Measurements from ENCODE around the gene COG5.
A peak's percentile ranks its signal among the peaks of the same experiment; 100 is the strongest.
"Not testable (repeated sequence)": the region's sequence is repeated elsewhere in the genome, so short reads cannot be mapped to it uniquely, and the experiment has no call there.

The COG5 gene

DNA sequence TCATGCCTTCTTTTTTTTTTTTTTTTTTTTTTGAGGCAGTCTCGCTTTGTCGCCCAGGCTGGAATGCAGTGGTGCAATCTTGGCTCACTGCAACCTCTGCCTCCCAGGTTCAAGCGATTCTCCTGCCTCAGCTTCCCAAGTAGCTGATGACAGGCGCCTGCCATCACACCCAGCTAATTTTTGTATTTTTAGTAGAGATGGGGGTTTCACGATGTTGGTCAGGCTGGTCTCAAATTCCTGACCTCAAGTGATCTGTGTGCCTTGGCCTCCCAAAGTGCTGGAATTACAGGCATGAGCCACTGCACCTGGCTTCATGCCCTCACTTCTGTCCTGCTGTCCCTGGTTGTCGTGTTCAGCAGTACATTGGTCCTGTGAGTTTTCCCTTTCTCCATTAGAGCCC is 342.9 kb downstream of the COG5 start:
- not testable (repeated sequence) for DNase-seq (ENCODE audit: low read depth)

DNA sequence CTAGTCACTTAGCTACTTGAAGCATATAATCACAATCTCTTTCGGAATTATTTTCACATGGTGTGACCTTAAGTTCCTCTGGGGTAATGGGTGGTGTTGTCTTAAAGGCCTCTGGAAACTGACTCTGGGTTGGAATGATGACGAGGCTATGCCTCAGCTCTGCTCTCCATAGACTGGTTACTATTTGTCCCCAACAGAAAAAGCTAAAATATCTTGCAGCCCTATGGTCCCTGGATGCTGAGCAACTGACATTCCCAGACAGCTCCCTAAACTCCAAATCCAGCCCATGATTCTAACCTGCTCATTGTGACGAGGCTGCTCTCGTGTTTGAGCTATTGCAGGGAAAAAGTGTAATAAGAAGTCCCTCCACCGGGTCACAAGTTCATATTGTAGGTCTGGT is 343.4 kb downstream of the COG5 start:
- DNase-seq (ENCODE audit: low read depth) = no peak

DNA sequence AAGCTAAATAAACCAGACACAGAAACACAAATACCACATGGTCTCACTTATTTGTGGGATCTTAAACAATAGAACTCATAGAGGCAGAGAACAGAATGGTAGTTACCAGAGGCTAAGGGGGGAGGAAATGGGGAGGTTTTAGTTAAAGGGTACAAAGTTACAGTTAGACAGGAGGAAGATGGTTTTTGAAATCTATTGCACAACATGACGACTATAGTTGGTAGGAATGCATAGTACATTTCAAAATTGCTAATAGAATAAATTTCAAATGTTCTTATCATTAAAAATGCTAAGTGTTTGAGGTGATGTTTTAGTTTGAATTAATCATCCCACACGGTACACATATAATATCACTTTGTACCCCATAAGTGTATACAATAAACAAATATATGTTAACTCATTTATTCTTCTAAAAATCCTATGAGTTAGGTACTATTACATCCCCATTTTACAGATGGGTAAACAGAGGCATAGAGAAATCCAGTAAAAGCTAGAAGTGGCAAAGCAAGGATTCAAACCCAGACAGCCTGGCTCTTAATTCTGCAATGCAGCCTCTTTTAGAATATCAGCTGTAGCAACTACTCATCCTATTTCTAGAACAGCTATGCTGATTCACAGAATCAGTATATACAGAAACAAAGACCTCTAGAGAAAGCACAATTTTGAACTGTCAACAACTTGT is 344.0 kb downstream of the COG5 start:
- no peak for DNase-seq (ENCODE audit: low read depth)

DNA sequence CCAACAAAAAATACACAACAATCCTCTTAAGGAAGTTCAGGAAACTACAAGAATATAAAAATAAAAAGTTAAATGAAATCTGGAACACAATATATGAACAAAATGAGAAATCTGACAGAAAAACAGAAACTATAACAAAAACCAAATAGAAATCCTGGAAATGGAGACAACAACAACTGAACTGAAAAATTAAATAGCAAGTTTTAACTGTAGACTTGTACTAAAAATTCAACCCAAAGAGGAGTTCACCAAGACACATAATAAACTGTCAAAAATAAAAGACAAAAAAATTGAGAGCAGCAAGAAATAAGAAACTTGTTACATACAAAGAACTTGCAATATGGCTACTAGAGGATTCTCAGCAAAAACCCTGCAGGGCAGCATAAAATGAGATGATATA is 349.8 kb downstream of the COG5 start:
- no peak for DNase-seq (ENCODE audit: low read depth)

DNA sequence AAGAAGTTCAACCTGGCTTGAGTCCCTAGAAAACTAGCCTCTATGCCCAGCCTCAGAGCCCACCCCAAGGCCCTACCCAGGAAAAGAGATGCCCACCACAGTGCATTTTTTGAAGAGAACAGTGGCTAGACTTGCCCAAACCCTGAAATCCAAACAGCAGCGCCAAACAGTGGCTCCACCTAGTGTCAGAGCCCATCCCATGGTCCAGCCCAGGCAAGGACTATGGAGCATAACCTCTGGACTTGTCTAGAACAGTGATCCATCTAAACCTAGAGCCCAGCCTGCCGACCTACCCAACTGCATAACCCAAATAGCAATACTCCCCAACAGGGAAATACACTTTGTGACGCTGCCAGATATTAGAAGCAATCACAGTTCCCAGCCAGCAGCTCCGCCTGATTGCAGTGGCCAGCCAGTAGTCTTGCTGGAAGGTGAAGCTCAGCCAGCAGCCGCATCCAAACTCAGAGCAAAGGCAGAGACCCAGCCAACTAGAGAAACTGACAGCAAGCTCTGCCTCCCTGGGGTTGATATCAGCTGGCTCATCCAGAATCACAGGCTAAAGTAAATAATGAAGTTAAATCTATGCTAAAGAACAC is 350.4 kb downstream of the COG5 start:
- no peak for DNase-seq (ENCODE audit: low read depth)

DNA sequence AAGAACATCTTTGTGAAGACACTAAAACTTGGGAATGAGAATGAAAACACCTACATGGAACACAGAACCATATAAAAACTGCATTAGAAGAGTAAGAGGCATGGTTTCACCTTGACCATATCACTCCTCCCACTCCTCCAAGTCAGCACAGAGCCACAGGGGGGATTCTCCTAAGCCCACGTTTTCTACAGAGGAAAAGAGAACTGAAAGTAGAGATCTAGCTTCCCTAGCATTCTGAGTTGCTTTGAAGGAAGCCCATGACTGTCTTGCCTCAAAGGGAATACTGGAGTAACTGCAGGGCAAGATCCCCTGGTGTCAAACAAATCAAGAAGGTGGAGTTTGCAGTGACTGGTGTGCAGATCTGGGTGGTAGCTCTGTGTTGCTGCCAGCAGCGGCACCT is 351.0 kb downstream of the COG5 start:
- no peak for DNase-seq (ENCODE audit: low read depth)

DNA sequence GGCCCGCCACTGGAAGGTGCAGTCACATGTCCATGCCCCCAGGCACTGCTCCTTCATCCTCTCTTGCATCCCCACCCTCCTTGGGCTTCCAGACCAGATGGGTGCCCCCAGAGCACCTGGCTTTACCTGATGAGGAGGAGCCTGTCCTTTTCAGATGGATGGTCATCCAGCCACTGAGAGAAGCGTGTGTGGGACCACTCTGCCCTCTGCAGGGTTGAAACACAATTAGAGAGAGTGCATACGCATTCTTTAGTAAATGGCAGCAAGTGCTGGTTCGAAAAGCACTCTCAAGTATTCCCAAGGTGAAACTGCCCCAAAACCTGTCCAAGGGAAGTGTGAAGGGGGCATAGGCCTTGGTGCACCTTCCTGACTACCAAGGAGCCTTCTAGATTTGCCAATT is 353.3 kb downstream of the COG5 start:
- no peak for DNase-seq (ENCODE audit: low read depth)

DNA sequence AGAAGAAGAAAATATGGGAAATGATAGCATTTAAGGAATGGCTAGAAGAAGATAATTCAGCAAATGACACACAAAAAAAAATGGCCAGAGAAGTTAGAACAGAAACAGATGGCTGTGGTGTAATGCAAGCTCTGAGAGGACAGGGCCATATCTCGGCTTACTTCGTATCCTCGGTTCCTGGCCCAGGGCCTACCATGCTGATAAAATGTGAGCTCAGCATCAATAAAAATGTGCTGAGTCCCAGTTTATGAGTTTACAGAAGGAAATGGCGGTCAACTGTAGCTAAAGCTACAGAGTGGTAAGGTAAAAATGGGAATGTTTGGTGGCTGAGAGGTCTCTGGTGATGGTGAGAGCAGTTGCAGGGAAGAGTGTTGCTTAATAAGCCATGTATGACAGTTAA is 354.2 kb downstream of the COG5 start:
- DNase-seq (ENCODE audit: low read depth) = no peak

DNA sequence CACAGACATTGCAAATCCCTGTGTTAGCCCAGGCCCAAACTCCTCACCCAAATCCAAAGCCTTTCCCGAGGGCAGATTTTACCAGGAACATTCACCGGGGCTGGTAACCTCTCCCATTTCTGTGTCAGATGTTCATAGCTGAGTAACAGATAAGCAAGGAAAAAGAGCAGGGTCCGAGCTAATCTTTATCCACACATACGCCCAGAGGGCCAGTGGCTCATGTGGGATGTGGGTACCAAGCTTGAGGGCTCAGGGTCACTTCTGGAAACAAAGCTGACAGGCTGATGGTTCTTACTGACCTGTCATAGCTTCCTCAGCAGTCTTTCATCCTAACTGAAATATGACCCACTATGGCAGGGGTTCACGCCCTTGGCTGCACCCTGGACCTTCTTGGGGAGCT is 355.2 kb downstream of the COG5 start:
- no peak for DNase-seq (ENCODE audit: low read depth)

DNA sequence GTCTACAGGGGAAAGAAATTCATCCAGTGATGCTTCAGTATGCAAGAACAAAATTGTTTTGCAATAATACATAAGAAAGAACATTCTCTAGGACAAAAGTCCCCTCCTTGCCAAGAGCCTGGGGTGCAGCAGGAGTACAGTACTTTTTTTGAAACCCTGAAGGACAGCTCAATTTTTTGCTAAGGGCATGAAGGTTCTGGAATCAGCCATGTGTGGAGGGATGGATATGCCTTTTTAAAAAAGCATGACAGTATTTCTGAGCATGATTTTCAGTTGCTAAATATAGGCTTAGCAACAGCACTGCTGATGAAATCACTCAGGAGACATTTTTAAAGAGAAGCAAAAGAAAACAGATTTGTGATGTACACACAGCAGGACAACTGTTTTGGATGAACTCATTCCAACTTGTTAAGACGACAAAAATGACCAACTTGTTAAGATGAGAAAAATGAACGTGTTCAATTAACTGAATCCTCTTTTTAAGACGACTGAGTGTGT is 355.6 kb downstream of the COG5 start:
- DNase-seq (ENCODE audit: low read depth) = peak; percentile 38

DNA sequence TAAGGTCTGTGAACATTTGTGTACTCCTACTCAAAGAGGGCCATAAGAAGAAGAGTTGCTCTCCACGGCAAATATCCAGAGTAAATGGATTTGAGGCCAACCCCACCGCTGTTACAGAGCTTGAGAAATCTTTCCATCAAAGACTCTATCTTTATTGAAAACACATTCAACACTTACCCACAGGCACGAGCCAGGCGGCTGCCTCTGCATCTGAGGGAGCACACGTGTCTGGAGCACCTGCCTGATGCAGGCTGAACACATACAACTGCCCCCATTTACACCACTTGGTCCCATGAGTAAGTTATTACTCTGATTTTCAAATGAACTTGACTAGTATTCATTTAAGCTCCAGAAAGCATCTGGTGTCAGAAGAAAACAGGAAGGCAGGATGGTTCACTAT is 356.3 kb downstream of the COG5 start:
- no peak for DNase-seq (ENCODE audit: low read depth)

DNA sequence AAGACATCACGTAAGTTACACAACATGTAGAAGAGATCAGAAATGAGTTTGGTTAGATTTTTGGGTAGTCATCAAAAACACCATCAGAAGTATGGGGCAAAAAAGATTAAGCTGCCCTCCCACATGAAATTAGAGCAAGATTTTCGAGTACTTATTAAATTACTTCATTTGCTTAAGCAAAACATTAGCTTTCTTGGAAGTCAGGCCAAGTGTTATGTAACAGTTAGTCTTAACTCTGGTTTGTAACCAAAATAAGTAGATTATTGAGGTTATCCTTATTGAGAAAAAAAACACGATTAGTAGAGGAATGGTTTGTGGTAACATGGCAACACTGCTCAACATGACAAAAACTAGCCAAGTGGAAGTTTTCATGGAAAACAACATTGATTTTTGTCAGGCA is 357.0 kb downstream of the COG5 start:
- DNase-seq (ENCODE audit: low read depth) = no peak

DNA sequence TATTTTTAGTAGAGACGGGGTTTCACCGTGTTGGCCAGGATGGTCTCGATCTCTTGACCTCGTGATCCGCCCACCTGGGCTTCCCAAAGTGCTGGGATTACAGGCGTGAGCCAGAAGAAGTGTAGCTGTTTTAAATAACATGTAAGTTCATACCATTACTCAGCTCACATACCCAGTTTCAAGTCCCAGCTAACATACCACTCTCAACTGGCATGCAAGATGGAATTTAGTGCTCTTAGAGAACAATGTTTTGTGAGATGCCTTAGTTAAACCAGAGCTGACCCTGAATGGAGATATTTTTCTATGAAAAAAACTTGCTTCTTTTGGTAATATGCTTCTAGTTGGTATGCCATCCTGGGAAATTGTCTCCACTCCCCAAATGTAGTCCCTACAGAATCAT is 357.6 kb downstream of the COG5 start:
- no peak for DNase-seq (ENCODE audit: low read depth)

DNA sequence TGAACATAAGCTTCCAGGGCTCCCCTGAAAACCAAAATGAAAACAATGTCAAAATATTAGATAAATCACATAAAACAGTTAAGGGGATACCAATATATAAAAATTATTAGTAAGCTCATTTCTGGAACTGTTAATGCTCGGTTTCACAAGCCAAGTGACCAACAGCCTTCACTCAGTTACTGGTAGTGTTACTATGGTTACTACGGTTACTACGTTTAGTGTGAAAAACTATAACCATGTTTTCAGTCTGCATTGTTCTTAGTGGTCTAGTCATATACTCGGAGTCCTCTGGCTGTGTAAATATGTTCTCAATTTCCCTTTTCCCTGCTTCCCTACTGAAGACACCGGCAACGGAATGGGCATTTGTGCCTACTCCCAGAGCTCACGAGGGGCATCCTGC is 360.1 kb downstream of the COG5 start:
- DNase-seq (ENCODE audit: low read depth) = no peak

DNA sequence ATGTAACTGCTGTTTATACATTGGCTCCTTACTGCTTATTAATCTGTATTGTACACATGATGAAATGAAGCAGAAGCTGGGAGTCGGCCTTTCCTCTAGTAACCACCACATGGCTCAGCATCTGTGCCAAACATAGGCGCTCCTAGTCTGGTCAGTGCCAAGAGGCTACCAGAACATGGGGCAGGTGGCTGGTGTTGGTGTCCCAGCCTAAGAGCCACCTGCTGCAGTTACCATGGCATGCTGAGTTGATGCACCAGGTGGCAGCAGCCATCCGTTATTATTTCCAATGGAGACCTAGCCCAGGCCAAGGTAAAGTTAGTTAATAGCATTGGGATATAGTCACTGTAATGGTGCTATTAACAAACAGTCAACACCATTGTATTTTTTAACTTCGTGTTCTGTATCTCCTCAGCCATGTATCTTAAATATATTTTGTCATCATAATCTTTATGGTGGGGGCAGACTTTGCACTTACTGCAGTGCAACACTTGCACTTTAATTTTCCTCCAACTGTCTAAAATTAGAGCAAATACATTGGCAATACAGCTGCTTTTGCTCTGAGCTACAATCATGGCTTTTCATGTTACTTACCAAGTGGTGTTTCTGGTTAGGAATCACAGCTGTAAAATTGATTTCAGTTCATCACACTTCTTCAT is 361.8 kb downstream of the COG5 start:
- DNase-seq (ENCODE audit: low read depth) = no peak

DNA sequence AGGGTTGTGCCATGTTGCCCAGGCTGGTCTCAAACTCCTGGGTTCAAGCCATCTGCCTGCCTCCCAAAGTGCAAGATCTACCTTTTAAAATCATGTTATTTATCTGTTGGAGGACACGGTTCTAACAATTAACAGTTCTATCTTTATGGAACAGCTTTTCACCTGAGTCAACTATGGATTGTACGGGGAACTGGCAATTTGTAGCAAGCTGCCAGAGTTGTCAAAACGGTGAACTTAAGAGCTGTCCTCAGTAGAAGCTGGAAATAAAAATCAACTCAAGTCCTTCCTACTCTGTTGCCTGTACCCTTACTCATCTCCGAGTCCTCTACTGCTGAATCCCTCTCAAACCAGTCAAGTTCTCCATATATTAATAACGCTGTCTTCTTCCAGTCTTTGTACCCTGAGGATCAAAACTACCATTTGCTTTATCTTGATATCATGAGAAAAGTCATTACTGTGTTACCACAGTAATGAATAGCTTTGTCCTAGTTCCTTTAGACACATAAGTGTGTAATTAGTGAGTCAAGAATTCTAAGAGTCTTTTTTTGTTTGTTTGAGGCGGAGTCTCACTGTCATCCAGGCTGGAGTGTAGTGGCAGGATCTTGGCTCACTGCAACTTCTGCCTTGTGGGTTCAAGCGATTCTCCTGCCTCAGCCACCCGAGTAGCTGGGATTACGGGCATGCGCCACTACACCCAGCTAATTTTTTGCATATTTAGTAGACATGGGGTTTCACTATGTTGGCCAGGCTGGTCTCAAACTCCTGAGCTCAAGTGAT is 366.7 kb downstream of the COG5 start:
- DNase-seq (ENCODE audit: low read depth) = no peak

DNA sequence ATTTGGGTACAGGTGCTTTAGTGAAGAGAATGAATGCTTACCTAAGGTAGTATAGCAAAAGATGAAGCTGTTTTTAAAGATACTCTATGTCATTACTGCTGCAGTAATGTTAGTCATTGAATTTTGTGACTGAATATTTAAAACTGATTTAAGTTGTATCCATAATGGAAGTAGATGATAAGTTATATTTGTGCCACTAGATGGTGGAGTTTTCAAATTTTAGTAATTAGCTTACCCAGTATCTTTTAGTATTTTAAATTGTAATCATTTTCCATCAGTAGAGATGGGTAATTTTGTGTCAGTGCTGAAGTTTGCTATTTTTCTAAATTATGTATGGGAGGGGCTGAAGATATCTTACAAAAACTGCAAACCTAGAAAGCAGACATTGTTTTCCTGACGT is 369.7 kb downstream of the COG5 start:
- DNase-seq (ENCODE audit: low read depth) = no peak

DNA sequence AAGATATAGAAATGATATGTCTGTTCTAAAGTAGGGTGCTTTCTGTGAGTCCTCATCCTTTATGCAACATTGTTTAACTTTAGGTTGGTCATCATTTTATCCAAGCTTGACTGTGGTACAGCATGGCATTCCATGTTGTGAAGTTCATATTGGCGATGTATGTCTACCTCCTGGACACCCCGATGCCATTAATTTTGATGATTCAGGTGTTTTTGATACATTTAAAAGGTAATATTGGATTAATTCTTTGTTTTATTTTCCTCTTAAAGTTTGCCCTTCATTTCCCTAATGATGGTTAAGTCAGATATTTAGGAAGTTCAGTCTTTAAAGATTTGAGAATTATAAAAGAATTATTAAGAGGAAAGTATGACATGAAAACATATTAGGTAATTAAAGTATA is 373.6 kb downstream of the COG5 start:
- DNase-seq (ENCODE audit: low read depth) = no peak

DNA sequence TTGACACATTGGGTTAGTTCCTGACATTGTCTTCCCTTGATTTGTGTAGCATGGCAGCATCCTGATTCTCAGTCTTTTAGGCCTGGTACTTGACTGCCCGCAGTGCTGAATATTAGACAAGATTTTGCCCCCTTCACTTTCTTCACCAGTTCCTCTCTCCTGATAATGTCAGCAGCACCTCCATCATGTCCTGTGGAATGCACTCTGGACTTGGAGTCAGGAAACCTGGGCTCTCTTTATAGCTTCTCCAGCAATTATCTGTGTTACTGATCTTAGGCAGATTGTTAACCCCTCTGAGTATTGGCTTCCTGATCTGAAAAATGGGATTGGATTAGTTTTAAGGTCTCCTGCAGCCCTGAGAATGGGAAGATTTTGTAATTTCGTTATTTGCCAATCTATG is 375.9 kb downstream of the COG5 start:
- DNase-seq (ENCODE audit: low read depth) = no peak

DNA sequence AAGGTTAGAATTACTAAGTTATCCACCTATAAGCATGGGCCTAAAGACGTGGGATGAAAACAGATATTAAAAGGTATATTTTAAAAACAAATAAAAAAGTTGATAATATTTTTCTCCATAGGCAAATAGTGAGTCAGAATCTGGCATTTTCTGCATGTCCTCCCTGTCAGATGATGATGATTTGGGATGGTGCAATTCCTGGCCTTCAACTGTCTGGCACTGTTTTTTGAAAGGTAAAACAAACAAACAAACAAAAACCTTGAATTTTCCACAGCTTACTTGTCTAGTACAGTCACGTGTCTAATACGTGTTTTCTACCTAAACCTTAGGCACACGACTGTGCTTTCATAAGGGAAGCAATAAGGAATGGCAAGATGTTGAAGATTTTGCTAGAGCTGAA is 377.5 kb downstream of the COG5 start:
- DNase-seq (ENCODE audit: low read depth) = no peak

DNA sequence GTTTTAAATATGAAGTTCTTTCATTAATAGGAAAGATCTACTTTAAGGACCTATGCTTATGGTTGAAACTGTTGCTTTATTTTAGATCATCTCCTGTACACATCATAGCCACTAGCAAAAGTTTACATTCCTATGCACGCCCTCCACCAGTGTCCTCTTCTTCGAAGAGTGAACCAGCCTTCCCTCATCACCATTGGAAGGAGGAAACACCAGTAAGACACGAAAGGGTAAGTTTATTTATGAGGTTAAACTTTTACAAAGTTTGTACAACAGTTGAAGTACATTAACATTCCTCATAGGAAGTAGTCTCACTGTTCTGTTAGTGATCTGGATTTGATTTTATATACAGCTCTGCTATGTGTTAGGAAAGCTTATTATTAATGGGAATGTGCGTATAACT is 378.0 kb downstream of the COG5 start:
- DNase-seq (ENCODE audit: low read depth) = no peak

DNA sequence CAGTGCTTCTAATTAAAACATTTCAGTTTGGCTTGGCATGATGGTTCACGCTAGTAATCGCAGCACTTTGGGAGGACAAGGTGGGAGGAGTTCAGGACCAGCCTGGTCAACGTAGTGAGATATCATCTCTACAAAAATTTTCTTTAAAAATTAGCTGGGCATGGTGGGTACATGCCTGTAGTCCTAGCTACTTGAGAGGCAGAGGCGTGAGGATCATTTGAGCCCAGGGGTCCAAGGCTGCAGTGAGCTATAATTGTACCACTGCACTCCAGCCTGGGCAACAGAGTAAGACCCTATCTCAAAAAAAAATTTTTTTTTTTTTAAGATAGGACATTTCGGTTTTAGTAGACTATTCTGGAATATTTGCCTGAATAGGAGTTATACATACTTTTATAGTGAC is 382.5 kb downstream of the COG5 start:
- no peak for DNase-seq (ENCODE audit: low read depth)

DNA sequence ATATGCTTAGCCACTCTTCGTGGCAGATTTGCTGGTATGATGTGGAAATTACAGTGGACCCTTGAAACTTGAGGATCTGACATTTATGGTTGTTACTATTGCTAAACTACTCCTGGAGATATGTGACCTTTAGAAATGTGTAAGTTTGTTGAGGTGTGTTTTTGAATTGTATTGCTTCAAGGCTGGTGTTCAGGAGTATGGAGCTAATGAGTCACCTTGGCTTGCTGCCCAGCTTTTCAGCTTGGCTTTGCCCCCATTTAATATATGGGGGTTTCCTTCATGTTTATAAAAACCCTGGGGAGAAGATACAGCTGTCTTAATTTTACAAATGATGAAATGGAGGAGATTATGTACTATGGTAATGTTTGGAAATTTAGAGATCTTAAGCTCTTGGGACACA is 383.3 kb downstream of the COG5 start:
- peak; percentile 25 for DNase-seq (ENCODE audit: low read depth)
